GM23338 (cell line): ENCODE measurements around the gene IFTAP. TPM values are rescaled to one million over a fixed set of nuclear protein-coding genes. Genes with fewer than 3 reads are reported as not detected.

Source experiments
- ATAC-seq: fragments of 200-7000 bp; cut with Tn5 transposase; 3 replicates; pipeline ENCODE4 v1.9.1; 2020
- DNase-seq: peaks from one replicate; pipeline ENCODE4 v3.0.0-alpha.2; 2015; ENCODE audit warnings: low spot score
- H2AFZ ChIP-seq: fragments of 200-600 bp; sonication (generic); 2 replicates; pipeline ENCODE4 v1.8.0; 2016; ENCODE audit warnings: antibody characterized with exemption, mild to moderate bottlenecking, moderate library complexity
- H3F3A ChIP-seq: fragments of 200-600 bp; sonication (generic); replicated peaks from 2 replicates; pipeline ENCODE4 v1.8.0; 2017; ENCODE audit warnings: antibody characterized with exemption, mixed run types, low read depth
- H3K27ac ChIP-seq: fragments of 200-600 bp; sonication (generic); 2 replicates; pipeline ENCODE4 v1.6.1; 2016; ENCODE audit warnings: low read depth
- H3K27me3 ChIP-seq: fragments of 200-600 bp; sonication (generic); 2 replicates; pipeline ENCODE4 v1.8.0; 2016; ENCODE audit warnings: mild to moderate bottlenecking, mixed run types, moderate library complexity; ENCODE audit not compliant: insufficient read depth
- H3K36me3 ChIP-seq: fragments of 200-600 bp; sonication (generic); 2 replicates; pipeline ENCODE4 v1.8.0; 2016; ENCODE audit warnings: mild to moderate bottlenecking; ENCODE audit not compliant: insufficient read depth
- H3K4me1 ChIP-seq: fragments of 200-600 bp; sonication (generic); 2 replicates; pipeline ENCODE4 v1.8.0; 2016; ENCODE audit warnings: mild to moderate bottlenecking, moderate library complexity; ENCODE audit not compliant: insufficient read depth
- H3K4me2 ChIP-seq: fragments of 200-600 bp; sonication (generic); 2 replicates; pipeline ENCODE4 v1.7.1; 2017; ENCODE audit warnings: mixed run types
- H3K4me3 ChIP-seq: fragments of 200-600 bp; sonication (generic); 2 replicates; pipeline ENCODE4 v1.6.1; 2016; ENCODE audit warnings: mixed run types
- H3K79me2 ChIP-seq: fragments of 200-600 bp; sonication (generic); replicated peaks from 2 replicates; pipeline ENCODE4 v1.8.0; 2017; ENCODE audit warnings: mild to moderate bottlenecking; ENCODE audit not compliant: insufficient read depth
- H3K9me2 ChIP-seq: fragments of 200-600 bp; sonication (generic); 2 replicates; pipeline ENCODE4 v1.8.0; 2017; ENCODE audit not compliant: insufficient read depth
- H4K20me1 ChIP-seq: fragments of 200-600 bp; sonication (generic); replicated peaks from 2 replicates; pipeline ENCODE4 v1.8.0; 2017; ENCODE audit warnings: mild to moderate bottlenecking; ENCODE audit not compliant: insufficient read depth
- H3K27ac Mint-ChIP-seq: 2 replicates; pipeline ENCODE4 v1.8.0; 2020; ENCODE audit warnings: inconsistent platforms, mild to moderate bottlenecking, moderate library complexity, mixed read lengths
- H3K27me3 Mint-ChIP-seq: 3 replicates; pipeline ENCODE4 v1.8.0; 2022; ENCODE audit warnings: low read depth, mild to moderate bottlenecking, moderate library complexity, mixed read lengths, inconsistent platforms; ENCODE audit not compliant: insufficient read depth, poor library complexity
- H3K36me3 Mint-ChIP-seq: 3 replicates; pipeline ENCODE4 v1.8.0; 2021; ENCODE audit warnings: low read depth, mild to moderate bottlenecking, inconsistent platforms, moderate library complexity, mixed read lengths
- H3K4me1 Mint-ChIP-seq: 3 replicates; pipeline ENCODE4 v1.8.0; 2020; ENCODE audit warnings: mild to moderate bottlenecking, inconsistent platforms, mixed read lengths
- H3K4me3 Mint-ChIP-seq: 3 replicates; pipeline ENCODE4 v1.8.0; 2021; ENCODE audit warnings: moderate library complexity, mild to moderate bottlenecking, inconsistent platforms, mixed read lengths
- H3K9me3 Mint-ChIP-seq: 3 replicates; pipeline ENCODE4 v1.8.0; 2020; ENCODE audit warnings: moderate library complexity, mild to moderate bottlenecking, inconsistent platforms, mixed read lengths
- CREB1 ChIP-seq: fragments of 250-450 bp; sonication (Bioruptor Pico); IDR thresholded peaks from 2 replicates; pipeline ENCODE4 v1.5.0; 2020; ENCODE audit warnings: low read depth, mild to moderate bottlenecking, moderate library complexity
- EZH2 ChIP-seq: fragments of 200-600 bp; sonication (generic); IDR thresholded peaks from one replicate; pipeline ENCODE4 v1.8.0; 2017; ENCODE audit warnings: antibody characterized with exemption, mild to moderate bottlenecking, low read depth; ENCODE audit not compliant: unreplicated experiment
- EZH2phosphoT487 ChIP-seq: fragments of 200-600 bp; sonication (generic); IDR thresholded peaks from one replicate; pipeline ENCODE4 v1.8.1; 2018; ENCODE audit warnings: antibody characterized with exemption; ENCODE audit not compliant: unreplicated experiment
- NANOG ChIP-seq: IDR thresholded peaks from 2 replicates; pipeline ENCODE4 v1.6.1; 2016; ENCODE audit warnings: antibody characterized with exemption, borderline replicate concordance
- STAT1 ChIP-seq: IDR thresholded peaks from one replicate; pipeline ENCODE4 v1.6.1; 2016; ENCODE audit warnings: antibody characterized with exemption; ENCODE audit not compliant: unreplicated experiment
- ZNF331 ChIP-seq: fragments of 250-450 bp; sonication (Bioruptor Pico); IDR thresholded peaks from 2 replicates; pipeline ENCODE4 v1.5.0; 2020; ENCODE audit warnings: low read depth, mild to moderate bottlenecking, moderate library complexity
- polyA plus RNA-seq: library from polyadenylated mRNA; unstranded; fragments of >200 nt; fragmentation: Nextera tagmentation; extraction: Ambion mirVana; gene quantifications from 2 replicates; pipeline ENCODE4 v1.2.1, GENCODE V29; 2016
- total RNA-seq: library from RNA; depleted of rRNA; stranded (reverse); fragments of >200 nt; shearing (Covaris generic); gene quantifications from 2 replicates; pipeline ENCODE4 v1.2.3, GENCODE V29; 2014
- TF ChIP-seq, protein P1 (sequence below), 2 experiments: fragments of 200-600 bp in 1 of 2; sonication (generic) in 1 of 2; conservative IDR thresholded peaks; 2 replicates each; pipeline versions ENCODE4 v1.5.1 to v1.6.1; 2016 to 2017; ENCODE audit warnings: antibody characterized with exemption in 2 of 2, low read depth in 2 of 2, mild to moderate bottlenecking in 2 of 2, moderate library complexity in 1 of 2
- TF ChIP-seq, protein P2 (sequence below): fragments of 250-450 bp; sonication (Bioruptor Pico); IDR thresholded peaks from 2 replicates; pipeline ENCODE4 v1.5.0; 2020; ENCODE audit warnings: mild to moderate bottlenecking, moderate library complexity
- TF ChIP-seq, protein P3 (sequence below): IDR thresholded peaks from one replicate; pipeline ENCODE4 v1.6.1; 2018; ENCODE audit warnings: antibody characterized with exemption; ENCODE audit not compliant: unreplicated experiment

Gene IFTAP
- total and polyA plus RNA-seq, 2 experiments from 2014 or later: 17.1 to 39.1 TPM

DNA sequence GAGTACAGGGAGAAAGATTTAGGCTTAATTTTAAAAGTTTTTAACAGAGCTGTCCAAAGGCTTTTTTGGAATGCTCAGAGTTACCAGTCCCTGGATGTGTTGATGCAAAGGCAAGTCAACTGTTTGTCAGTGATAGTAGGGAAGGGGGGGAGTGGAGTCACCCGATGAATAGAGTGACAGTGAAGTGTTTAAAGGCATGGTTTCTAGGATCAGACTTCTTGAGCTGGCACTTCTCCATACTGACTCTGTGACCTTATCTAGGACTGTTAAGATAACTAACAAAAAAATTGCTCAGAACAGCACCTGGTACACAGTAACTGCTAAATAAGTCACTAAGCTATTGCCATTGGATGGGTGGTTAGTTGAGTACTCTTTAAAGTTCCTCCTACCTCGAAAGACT, 15.1 kb downstream of the IFTAP start:
- DNase-seq: no peak
- Histone ChIP-seq H3K79me2 (no peaks in the 10 kb centered on the region), H3K4me1 (no peaks in the 10 kb centered on the region), H3K4me2 (no peak overlapping the region), H4K20me1 (0 out of 2 replicates have a peak, but pooled peaks cover 3% of the 10 kb centered on the region), H3K36me3 (no peaks in the 10 kb centered on the region), H3K4me3 (no peak overlapping the region), H3F3A (no peaks in the 10 kb centered on the region), H2AFZ (no peak overlapping the region), H3K27ac (no peak overlapping the region), H3K27me3 (no peaks in the 10 kb centered on the region), H3K9me2 (no peaks in the 10 kb centered on the region)
- TF ChIP-seq EZH2phosphoT487: no peak
- no peak for TF ChIP-seq NANOG
- no peak for TF ChIP-seq STAT1
- TF ChIP-seq ZNF331: no peak
- TF ChIP-seq, protein P1, sequence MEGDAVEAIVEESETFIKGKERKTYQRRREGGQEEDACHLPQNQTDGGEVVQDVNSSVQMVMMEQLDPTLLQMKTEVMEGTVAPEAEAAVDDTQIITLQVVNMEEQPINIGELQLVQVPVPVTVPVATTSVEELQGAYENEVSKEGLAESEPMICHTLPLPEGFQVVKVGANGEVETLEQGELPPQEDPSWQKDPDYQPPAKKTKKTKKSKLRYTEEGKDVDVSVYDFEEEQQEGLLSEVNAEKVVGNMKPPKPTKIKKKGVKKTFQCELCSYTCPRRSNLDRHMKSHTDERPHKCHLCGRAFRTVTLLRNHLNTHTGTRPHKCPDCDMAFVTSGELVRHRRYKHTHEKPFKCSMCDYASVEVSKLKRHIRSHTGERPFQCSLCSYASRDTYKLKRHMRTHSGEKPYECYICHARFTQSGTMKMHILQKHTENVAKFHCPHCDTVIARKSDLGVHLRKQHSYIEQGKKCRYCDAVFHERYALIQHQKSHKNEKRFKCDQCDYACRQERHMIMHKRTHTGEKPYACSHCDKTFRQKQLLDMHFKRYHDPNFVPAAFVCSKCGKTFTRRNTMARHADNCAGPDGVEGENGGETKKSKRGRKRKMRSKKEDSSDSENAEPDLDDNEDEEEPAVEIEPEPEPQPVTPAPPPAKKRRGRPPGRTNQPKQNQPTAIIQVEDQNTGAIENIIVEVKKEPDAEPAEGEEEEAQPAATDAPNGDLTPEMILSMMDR (conservative IDR thresholded peaks at IDR 0.05; ENCODE audit: low read depth in 2 of 2): no peak
- Mint-ChIP-seq H3K4me1 (no peaks in the 10 kb centered on the region), H3K27me3 (no peaks in the 10 kb centered on the region), H3K9me3 (no peaks in the 10 kb centered on the region), H3K36me3 (no peaks in the 10 kb centered on the region), H3K27ac (no peak overlapping the region), H3K4me3 (no peak overlapping the region)
- ATAC-seq: no peak

DNA sequence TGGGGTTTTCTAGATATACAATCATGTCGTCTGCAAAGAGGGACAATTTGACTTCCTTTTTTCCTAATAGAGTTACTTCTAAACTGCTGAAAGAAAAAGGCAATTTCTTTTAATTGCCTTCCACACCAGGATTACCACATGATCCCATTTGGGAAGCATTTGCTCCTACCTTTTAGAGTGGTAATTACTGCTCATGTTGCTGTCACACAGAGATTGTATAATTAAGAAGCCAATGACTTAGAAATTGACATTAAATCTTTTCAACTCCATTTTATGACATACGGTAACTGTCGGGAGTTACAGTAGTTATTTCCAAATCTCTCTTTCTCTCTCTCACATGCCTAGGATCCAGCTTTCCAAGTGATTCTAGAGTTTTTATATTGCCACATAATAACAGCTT, 21.5 kb downstream of the IFTAP start:
- no peaks in the 10 kb centered on the region for H3K27me3 ChIP-seq
- no peaks in the 10 kb centered on the region for H4K20me1 ChIP-seq
- H3K9me2 ChIP-seq: no peaks in the 10 kb centered on the region
- Mint-ChIP-seq H3K4me3 (no peak overlapping the region), H3K27ac (no peak overlapping the region), H3K4me1 (no peaks in the 10 kb centered on the region), H3K36me3 (no peaks in the 10 kb centered on the region), H3K9me3 (no peaks in the 10 kb centered on the region), H3K27me3 (no peaks in the 10 kb centered on the region)
- no peak for DNase-seq
- H2AFZ ChIP-seq: no peak overlapping the region
- H3K27ac ChIP-seq: no peak overlapping the region
- H3F3A ChIP-seq: no peaks in the 10 kb centered on the region
- no peak overlapping the region for H3K4me2 ChIP-seq
- H3K4me1 ChIP-seq: no peaks in the 10 kb centered on the region
- H3K4me3 ChIP-seq: no peak overlapping the region
- H3K79me2 ChIP-seq: no peaks in the 10 kb centered on the region
- H3K36me3 ChIP-seq: no peaks in the 10 kb centered on the region
- ATAC-seq: no peak
- no peak for TF ChIP-seq NANOG
- TF ChIP-seq ZNF331: no peak
- no peak for TF ChIP-seq CREB1 (CRISPR knock-in tag)
- TF ChIP-seq EZH2phosphoT487: no peak
- TF ChIP-seq, protein P2, sequence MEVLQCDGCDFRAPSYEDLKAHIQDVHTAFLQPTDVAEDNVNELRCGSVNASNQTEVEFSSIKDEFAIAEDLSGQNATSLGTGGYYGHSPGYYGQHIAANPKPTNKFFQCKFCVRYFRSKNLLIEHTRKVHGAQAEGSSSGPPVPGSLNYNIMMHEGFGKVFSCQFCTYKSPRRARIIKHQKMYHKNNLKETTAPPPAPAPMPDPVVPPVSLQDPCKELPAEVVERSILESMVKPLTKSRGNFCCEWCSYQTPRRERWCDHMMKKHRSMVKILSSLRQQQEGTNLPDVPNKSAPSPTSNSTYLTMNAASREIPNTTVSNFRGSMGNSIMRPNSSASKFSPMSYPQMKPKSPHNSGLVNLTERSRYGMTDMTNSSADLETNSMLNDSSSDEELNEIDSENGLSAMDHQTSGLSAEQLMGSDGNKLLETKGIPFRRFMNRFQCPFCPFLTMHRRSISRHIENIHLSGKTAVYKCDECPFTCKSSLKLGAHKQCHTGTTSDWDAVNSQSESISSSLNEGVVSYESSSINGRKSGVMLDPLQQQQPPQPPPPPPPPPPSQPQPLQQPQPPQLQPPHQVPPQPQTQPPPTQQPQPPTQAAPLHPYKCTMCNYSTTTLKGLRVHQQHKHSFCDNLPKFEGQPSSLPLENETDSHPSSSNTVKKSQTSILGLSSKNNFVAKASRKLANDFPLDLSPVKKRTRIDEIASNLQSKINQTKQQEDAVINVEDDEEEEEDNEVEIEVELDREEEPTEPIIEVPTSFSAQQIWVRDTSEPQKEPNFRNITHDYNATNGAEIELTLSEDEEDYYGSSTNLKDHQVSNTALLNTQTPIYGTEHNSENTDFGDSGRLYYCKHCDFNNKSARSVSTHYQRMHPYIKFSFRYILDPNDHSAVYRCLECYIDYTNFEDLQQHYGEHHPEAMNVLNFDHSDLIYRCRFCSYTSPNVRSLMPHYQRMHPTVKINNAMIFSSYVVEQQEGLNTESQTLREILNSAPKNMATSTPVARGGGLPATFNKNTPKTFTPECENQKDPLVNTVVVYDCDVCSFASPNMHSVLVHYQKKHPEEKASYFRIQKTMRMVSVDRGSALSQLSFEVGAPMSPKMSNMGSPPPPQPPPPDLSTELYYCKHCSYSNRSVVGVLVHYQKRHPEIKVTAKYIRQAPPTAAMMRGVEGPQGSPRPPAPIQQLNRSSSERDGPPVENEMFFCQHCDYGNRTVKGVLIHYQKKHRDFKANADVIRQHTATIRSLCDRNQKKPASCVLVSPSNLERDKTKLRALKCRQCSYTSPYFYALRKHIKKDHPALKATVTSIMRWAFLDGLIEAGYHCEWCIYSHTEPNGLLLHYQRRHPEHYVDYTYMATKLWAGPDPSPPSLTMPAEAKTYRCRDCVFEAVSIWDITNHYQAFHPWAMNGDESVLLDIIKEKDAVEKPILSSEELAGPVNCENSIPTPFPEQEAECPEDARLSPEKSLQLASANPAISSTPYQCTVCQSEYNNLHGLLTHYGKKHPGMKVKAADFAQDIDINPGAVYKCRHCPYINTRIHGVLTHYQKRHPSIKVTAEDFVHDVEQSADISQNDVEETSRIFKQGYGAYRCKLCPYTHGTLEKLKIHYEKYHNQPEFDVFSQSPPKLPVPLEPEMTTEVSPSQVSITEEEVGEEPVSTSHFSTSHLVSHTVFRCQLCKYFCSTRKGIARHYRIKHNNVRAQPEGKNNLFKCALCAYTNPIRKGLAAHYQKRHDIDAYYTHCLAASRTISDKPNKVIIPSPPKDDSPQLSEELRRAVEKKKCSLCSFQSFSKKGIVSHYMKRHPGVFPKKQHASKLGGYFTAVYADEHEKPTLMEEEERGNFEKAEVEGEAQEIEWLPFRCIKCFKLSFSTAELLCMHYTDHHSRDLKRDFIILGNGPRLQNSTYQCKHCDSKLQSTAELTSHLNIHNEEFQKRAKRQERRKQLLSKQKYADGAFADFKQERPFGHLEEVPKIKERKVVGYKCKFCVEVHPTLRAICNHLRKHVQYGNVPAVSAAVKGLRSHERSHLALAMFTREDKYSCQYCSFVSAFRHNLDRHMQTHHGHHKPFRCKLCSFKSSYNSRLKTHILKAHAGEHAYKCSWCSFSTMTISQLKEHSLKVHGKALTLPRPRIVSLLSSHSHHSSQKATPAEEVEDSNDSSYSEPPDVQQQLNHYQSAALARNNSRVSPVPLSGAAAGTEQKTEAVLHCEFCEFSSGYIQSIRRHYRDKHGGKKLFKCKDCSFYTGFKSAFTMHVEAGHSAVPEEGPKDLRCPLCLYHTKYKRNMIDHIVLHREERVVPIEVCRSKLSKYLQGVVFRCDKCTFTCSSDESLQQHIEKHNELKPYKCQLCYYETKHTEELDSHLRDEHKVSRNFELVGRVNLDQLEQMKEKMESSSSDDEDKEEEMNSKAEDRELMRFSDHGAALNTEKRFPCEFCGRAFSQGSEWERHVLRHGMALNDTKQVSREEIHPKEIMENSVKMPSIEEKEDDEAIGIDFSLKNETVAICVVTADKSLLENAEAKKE: no peak
- TF ChIP-seq, protein P3, sequence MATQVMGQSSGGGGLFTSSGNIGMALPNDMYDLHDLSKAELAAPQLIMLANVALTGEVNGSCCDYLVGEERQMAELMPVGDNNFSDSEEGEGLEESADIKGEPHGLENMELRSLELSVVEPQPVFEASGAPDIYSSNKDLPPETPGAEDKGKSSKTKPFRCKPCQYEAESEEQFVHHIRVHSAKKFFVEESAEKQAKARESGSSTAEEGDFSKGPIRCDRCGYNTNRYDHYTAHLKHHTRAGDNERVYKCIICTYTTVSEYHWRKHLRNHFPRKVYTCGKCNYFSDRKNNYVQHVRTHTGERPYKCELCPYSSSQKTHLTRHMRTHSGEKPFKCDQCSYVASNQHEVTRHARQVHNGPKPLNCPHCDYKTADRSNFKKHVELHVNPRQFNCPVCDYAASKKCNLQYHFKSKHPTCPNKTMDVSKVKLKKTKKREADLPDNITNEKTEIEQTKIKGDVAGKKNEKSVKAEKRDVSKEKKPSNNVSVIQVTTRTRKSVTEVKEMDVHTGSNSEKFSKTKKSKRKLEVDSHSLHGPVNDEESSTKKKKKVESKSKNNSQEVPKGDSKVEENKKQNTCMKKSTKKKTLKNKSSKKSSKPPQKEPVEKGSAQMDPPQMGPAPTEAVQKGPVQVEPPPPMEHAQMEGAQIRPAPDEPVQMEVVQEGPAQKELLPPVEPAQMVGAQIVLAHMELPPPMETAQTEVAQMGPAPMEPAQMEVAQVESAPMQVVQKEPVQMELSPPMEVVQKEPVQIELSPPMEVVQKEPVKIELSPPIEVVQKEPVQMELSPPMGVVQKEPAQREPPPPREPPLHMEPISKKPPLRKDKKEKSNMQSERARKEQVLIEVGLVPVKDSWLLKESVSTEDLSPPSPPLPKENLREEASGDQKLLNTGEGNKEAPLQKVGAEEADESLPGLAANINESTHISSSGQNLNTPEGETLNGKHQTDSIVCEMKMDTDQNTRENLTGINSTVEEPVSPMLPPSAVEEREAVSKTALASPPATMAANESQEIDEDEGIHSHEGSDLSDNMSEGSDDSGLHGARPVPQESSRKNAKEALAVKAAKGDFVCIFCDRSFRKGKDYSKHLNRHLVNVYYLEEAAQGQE: no peak
- no peak for TF ChIP-seq EZH2
